Tongue (tissue), 2 donors: ENCODE measurements around the gene MBIP. TPM values are rescaled to one million over a fixed set of nuclear protein-coding genes. Genes with fewer than 3 reads are reported as not detected.
A peak's percentile ranks its signal among the peaks of the same experiment; 100 is the strongest.
"Not testable (repeated sequence)": the region's sequence is repeated elsewhere in the genome, so short reads cannot be mapped to it uniquely, and the experiment has no call there.

Source experiments
- DNase-seq: peaks from one replicate; pipeline ENCODE4 v3.0.0-alpha.2; 2015
- total RNA-seq: library from RNA; depleted of rRNA; stranded (reverse); fragments of >200 nt; gene quantifications from one replicate; pipeline ENCODE4 v1.2.3, GENCODE V29; 2014

MBIP gene
- 22.9 TPM for total RNA-seq

GRCh38 chr14:36320200-36320896, at the start of gene MBIP:
Gene MBIP (minus strand): TSS chr14:36320637. CDS start chr14:36320588, 49 bp downstream.
- DNase-seq: peak; percentile 99

GRCh38 chr14:36367985-36368774, 47.7 kb upstream of the MBIP start:
- no peak for DNase-seq

GRCh38 chr14:36365766-36366165, 45.3 kb upstream of the MBIP start:
- no peak for DNase-seq

- no peak for DNase-seq
These were observed 43.3 kb upstream of the MBIP start for GRCh38 chr14:36363704-36364103.

- no peak for DNase-seq
These were observed 42.2 kb upstream of the MBIP start for GRCh38 chr14:36362648-36363047.

GRCh38 chr14:36361210-36361853, 40.9 kb upstream of the MBIP start:
- no peak for DNase-seq

- no peak for DNase-seq
These were observed 36.4 kb upstream of the MBIP start for GRCh38 chr14:36356862-36357261.

- DNase-seq: no peak
These were observed 25.6 kb upstream of the MBIP start for GRCh38 chr14:36346052-36346451.

- DNase-seq: no peak
These were observed 23.8 kb upstream of the MBIP start for GRCh38 chr14:36344211-36344610.

- not testable (repeated sequence) for DNase-seq
These were observed 21.4 kb upstream of the MBIP start for GRCh38 chr14:36341811-36342210.

GRCh38 chr14:36340276-36340890, 19.9 kb upstream of the MBIP start:
- DNase-seq: no peak

GRCh38 chr14:36339816-36340215, 19.4 kb upstream of the MBIP start:
- DNase-seq: no peak

- no peak for DNase-seq
These were observed 12.7 kb upstream of the MBIP start for GRCh38 chr14:36333119-36333518.

- DNase-seq: not testable (repeated sequence)
These were observed 7.1 kb upstream of the MBIP start for GRCh38 chr14:36327573-36327972.

GRCh38 chr14:36325853-36326252, 5.4 kb upstream of the MBIP start:
- DNase-seq: no peak

- DNase-seq: no peak
These were observed 4.5 kb upstream of the MBIP start for GRCh38 chr14:36324897-36325296.

GRCh38 chr14:36320897-36321381, 502 bp upstream of the MBIP start:
- no peak for DNase-seq

- DNase-seq: no peak
These were observed 588 bp downstream of the MBIP start for GRCh38 chr14:36319899-36320199.

- DNase-seq: no peak
These were observed 2.8 kb downstream of the MBIP start for GRCh38 chr14:36317650-36318049.

- no peak for DNase-seq
These were observed 4.3 kb downstream of the MBIP start for GRCh38 chr14:36316131-36316530.

- DNase-seq: no peak
These were observed 5.1 kb downstream of the MBIP start for GRCh38 chr14:36315159-36315853.

GRCh38 chr14:36313898-36314297, 6.5 kb downstream of the MBIP start:
- no peak for DNase-seq
